Measurements from ENCODE around the gene TMEM86B. TPM values are rescaled to one million over a fixed set of nuclear protein-coding genes. Genes with fewer than 3 reads are reported as not detected.

TMEM86B gene
- total RNA-seq, 1 experiment from 2014 or later: 3.4 TPM

DNA sequence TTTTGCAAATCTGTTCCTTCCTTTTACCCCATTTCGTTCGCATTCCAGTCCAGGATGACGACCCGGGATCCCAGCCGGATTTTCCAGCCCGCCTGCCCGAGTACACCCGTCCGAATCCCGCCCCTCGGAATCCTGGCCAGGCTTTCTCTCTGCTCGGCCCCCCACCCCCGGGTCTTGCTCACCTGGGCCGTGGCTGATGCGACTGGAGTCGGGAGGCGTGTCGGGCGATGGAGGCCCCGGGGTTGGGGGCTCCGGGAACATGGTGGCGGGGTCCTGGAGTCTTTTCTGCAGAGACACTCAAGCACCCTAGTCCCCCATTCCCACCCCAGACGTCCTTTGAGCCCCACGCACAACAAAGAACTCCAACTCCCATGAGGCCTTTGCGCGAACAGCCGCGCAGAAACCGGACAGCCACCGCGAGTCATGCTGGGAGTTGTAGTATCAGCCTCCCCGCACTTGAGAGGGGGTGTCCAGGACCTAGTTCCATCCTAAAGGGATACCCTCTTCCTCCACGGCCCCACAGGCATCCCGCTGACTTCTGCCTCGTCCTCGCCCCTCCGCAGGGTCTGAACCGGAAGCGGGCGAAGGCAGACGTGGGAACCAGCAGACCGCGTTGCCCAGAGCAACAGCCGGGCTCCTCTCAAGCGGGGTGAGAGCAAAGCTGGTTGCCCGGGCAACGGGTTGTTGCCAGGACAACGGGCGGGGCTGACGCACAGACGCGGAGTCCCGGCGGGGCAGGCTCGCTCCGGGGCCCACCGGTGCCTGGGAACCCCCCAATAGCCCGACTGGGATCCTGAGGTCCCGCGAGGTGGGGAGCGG, 49.6 kb downstream of the TMEM86B start:
- DNase-seq (ENCODE audit: low spot score): peak; percentile 77

Other genes starting within 250 kb of the TMEM86B start
- 0.07 and 0.48 TPM in 2 replicates for gene GP6, start 190.5 kb downstream of the TMEM86B start, total RNA-seq (2014; rRNA removed; shearing (Covaris generic))
- gene RDH13, start 165.6 kb downstream of the TMEM86B start, total RNA-seq (2014; rRNA removed; shearing (Covaris generic)): 10.0 and 11.2 TPM in 2 replicates
- 4.0 and 9.8 TPM in 2 replicates for gene EPS8L1, start 152.9 kb downstream of the TMEM86B start, total RNA-seq (2014; rRNA removed; shearing (Covaris generic))
- gene PPP1R12C, start 111.1 kb downstream of the TMEM86B start, total RNA-seq (2014; rRNA removed; shearing (Covaris generic)): 85.7 and 87.4 TPM in 2 replicates
- gene TNNT1, start 79.6 kb downstream of the TMEM86B start, total RNA-seq (2014; rRNA removed; shearing (Covaris generic)): 467 and 500 TPM in 2 replicates
- 0.77 TPM in 1 of 2 replicates, not detected in the other for gene TNNI3, start 71.0 kb downstream of the TMEM86B start, total RNA-seq (2014; rRNA removed; shearing (Covaris generic))
- 10.6 and 15.6 TPM in 2 replicates for gene DNAAF3, start 62.1 kb downstream of the TMEM86B start, total RNA-seq (2014; rRNA removed; shearing (Covaris generic))
- 0.09 and 1.8 TPM in 2 replicates for gene SYT5, start 48.5 kb downstream of the TMEM86B start, total RNA-seq (2014; rRNA removed; shearing (Covaris generic))
- gene PTPRH, start 19.3 kb downstream of the TMEM86B start, total RNA-seq (2014; rRNA removed; shearing (Covaris generic)): 12.3 and 18.4 TPM in 2 replicates
- 73.6 and 80.1 TPM in 2 replicates for gene PPP6R1, start 30.3 kb upstream of the TMEM86B start, total RNA-seq (2014; rRNA removed; shearing (Covaris generic))
- 88.0 and 108 TPM in 2 replicates for gene HSPBP1, start 51.3 kb upstream of the TMEM86B start, total RNA-seq (2014; rRNA removed; shearing (Covaris generic))
- 11.6 and 12.8 TPM in 2 replicates for gene BRSK1, start 55.2 kb upstream of the TMEM86B start, total RNA-seq (2014; rRNA removed; shearing (Covaris generic))
- not detected in 2 replicates for gene TMEM150B, start 96.6 kb upstream of the TMEM86B start, total RNA-seq (2014; rRNA removed; shearing (Covaris generic))
- gene KMT5C, start 111.1 kb upstream of the TMEM86B start, total RNA-seq (2014; rRNA removed; shearing (Covaris generic)): 19.1 and 19.8 TPM in 2 replicates
- gene COX6B2, start 126.0 kb upstream of the TMEM86B start, total RNA-seq (2014; rRNA removed; shearing (Covaris generic)): 0.28 TPM in 1 of 2 replicates, not detected in the other
- gene GARIN5B, start 134.5 kb upstream of the TMEM86B start, total RNA-seq (2014; rRNA removed; shearing (Covaris generic)): not detected in 2 replicates
- 8.4 and 9.4 TPM in 2 replicates for gene IL11, start 141.7 kb upstream of the TMEM86B start, total RNA-seq (2014; rRNA removed; shearing (Covaris generic))
- gene TMEM190, start 148.1 kb upstream of the TMEM86B start, total RNA-seq (2014; rRNA removed; shearing (Covaris generic)): not detected in 2 replicates
- gene TMEM238, start 155.5 kb upstream of the TMEM86B start, total RNA-seq (2014; rRNA removed; shearing (Covaris generic)): 1.2 TPM in 1 of 2 replicates, not detected in the other
- gene RPL28, start 157.2 kb upstream of the TMEM86B start, total RNA-seq (2014; rRNA removed; shearing (Covaris generic)): 453 and 647 TPM in 2 replicates
- 272 and 464 TPM in 2 replicates for gene UBE2S, start 179.0 kb upstream of the TMEM86B start, total RNA-seq (2014; rRNA removed; shearing (Covaris generic))
- not detected in 2 replicates for gene SHISA7, start 214.5 kb upstream of the TMEM86B start, total RNA-seq (2014; rRNA removed; shearing (Covaris generic))
- 114 and 139 TPM in 2 replicates for gene ISOC2, start 232.9 kb upstream of the TMEM86B start, total RNA-seq (2014; rRNA removed; shearing (Covaris generic))
- gene C19orf85, start 236.0 kb upstream of the TMEM86B start, total RNA-seq (2014; rRNA removed; shearing (Covaris generic)): 0.07 TPM in 1 of 2 replicates, not detected in the other
- 4.1 and 4.8 TPM in 2 replicates for gene ZNF628, start 247.9 kb upstream of the TMEM86B start, total RNA-seq (2014; rRNA removed; shearing (Covaris generic))